Fibroblast of the aortic adventitia (primary cell): Measurements from ENCODE around the gene ZNF865. TPM values are rescaled to one million over a fixed set of nuclear protein-coding genes. Genes with fewer than 3 reads are reported as not detected.

Source experiments
- DNase-seq: peaks from one replicate; pipeline ENCODE4 v3.0.0-alpha.2; 2010; ENCODE audit warnings: low read depth
- H3K4me3 ChIP-seq: 2 replicates; pipeline ENCODE4 v1.5.1; 2011; ENCODE audit warnings: low read depth, mild to moderate bottlenecking, control low read depth, low read length, moderate library complexity
- CTCF ChIP-seq: IDR thresholded peaks from 2 replicates; pipeline ENCODE4 v1.5.1; 2011; ENCODE audit warnings: mild to moderate bottlenecking, low read length, control low read depth, inconsistent platforms; ENCODE audit not compliant: insufficient read depth
- total RNA-seq: library from RNA; depleted of rRNA; stranded (reverse); fragments of >200 nt; gene quantifications from 2 replicates; pipeline ENCODE4 v1.2.3, GENCODE V29; 2012; ENCODE audit warnings: low replicate concordance

The ZNF865 gene
- total RNA-seq, 1 donor = 1.5 TPM

- TF ChIP-seq CTCF = no peak
- H3K4me3 ChIP-seq = peak overlapping the region; percentile 75
- DNase-seq = no peak
Measured at GRCh38 chr19:55643887-55644176, 38.4 kb downstream of the ZNF865 start.

GRCh38 chr19:55644191-55644833 is 38.9 kb downstream of the ZNF865 start:
- peak overlapping the region; percentile 75 for H3K4me3 ChIP-seq
- no peak for TF ChIP-seq CTCF
- DNase-seq = no peak

- no peak for DNase-seq
- H3K4me3 ChIP-seq = peak overlapping the region; percentile 75
- TF ChIP-seq CTCF = no peak
Measured at GRCh38 chr19:55644842-55645511, 39.5 kb downstream of the ZNF865 start.

- TF ChIP-seq CTCF = no peak
- DNase-seq = no peak
Measured at GRCh38 chr19:55645512-55645881, 40.0 kb downstream of the ZNF865 start.

GRCh38 chr19:55646889-55647731 is 41.7 kb downstream of the ZNF865 start:
- TF ChIP-seq CTCF = no peak
- H3K4me3 ChIP-seq = peak overlapping the region; percentile 80
- DNase-seq = no peak

More at GRCh38 chr19:55645512-55645881, 40.0 kb downstream of the ZNF865 start:
- H3K4me3 ChIP-seq = no peak overlapping the region

- TF ChIP-seq CTCF = no peak
- H3K4me3 ChIP-seq = peak within 1 kb of the TSS; percentile 80
- DNase-seq = peak; percentile 70
Measured at GRCh38 chr19:55647732-55648584, 42.5 kb downstream of the ZNF865 start, which contains the start of gene CCDC106. Gene CCDC106 (plus strand): TSS chr19:55648212. CDS start chr19:55649047, 835 bp downstream.
